Measurements from ENCODE around the gene DOK3.

Gene DOK3

DNA sequence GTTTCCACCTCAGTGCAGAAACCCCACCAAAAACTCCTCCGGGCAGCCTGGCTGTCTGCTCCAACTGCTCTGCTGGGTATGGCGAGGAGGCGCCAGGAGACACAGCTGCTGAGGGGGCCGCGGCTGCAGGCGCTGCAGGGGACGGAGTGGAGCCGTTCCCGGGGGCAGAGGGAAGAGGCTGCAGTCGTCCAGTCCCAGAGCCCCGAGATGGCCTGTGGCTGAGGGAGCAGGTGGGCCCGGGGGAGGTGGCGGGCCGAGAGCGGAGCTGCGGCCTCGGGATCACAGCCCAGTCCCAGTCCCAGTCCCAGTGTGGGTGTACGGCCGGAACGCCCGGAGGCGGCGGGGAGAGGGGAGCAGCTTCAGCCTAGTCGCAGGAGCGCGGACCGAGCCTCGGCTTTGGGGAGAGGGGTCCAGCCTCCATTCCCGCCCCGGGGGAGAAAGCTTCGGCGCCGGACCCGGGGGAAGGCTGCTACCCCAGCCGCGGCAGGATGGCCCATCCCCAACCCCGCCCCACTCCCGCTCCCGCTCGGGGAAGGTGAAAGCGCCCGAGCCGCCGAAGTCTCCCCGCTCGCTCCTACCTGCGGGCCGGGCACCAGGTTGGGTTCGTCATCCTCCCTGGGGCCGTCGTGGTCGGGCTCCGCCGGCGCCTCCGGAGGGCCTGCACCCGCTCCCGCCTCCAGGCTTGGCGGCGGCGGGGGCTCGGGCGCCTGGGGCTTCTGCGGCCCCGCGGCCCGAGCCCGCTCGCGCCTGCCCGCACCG lies 44.2 kb upstream of the DOK3 start:
- FAIRE-seq (no peak), DNase-seq (ENCODE audit: insufficient read length, low spot score) (no peak)
- TF ChIP-seq, protein P1, sequence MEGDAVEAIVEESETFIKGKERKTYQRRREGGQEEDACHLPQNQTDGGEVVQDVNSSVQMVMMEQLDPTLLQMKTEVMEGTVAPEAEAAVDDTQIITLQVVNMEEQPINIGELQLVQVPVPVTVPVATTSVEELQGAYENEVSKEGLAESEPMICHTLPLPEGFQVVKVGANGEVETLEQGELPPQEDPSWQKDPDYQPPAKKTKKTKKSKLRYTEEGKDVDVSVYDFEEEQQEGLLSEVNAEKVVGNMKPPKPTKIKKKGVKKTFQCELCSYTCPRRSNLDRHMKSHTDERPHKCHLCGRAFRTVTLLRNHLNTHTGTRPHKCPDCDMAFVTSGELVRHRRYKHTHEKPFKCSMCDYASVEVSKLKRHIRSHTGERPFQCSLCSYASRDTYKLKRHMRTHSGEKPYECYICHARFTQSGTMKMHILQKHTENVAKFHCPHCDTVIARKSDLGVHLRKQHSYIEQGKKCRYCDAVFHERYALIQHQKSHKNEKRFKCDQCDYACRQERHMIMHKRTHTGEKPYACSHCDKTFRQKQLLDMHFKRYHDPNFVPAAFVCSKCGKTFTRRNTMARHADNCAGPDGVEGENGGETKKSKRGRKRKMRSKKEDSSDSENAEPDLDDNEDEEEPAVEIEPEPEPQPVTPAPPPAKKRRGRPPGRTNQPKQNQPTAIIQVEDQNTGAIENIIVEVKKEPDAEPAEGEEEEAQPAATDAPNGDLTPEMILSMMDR (IDR thresholded peaks at IDR 0.05; ENCODE audit: insufficient read depth, missing control alignments) = no peak

DNA sequence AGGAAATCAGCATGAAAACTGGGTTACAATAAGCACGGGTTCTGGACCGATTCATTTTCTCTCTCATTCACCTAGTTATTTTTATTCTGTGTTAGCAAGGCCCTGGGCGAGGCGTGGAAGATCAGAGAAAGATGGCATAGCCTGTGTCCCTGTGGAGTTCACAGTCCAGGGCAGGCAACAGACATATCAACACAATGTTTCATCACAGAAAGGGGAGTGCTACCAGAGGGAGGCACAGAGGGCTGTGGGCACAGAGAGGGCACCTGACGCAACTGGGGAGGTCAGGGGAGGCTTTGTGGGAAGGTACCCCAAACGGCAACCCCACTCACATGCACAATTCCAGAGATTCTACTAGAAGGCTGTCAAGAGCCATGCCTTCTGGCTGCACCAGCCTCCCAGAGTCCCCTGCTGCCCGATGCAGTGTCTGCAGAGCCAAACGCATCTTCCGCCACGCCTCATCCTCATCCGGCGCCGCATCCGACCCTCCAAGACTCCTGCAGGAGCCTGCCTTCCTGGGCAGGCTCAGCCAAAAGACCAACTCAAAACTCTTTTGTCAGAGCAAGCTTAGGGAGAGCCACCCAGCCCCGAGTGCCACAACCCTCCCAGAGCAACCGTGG lies 43.3 kb upstream of the DOK3 start:
- DNase-seq (ENCODE audit: insufficient read length, low spot score) (no peak), FAIRE-seq (no peak)
- TF ChIP-seq, protein P1 (IDR thresholded peaks at IDR 0.05; ENCODE audit: insufficient read depth, missing control alignments) = no peak

DNA sequence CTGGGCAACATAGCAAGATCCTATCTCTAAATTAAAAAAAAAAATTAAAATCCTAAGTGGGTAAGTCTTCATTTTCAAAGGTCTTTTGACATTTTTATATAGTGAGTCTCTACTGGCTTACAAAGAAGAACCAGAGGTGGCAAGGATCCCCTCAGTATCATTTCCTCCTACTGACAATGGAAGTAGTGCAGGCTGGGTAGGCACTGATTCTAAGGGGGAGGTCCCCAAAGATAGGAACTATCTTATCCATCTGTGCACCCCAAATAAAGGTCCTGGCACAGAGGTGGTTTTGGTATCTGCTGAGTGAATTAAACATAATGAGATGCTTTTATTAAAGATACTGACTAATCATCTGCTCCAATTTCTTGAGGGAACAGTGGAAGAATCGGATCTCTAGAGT lies 40.5 kb upstream of the DOK3 start:
- no peak for FAIRE-seq
- DNase-seq (ENCODE audit: insufficient read length, low spot score) = no peak
- TF ChIP-seq, protein P1 (IDR thresholded peaks at IDR 0.05; ENCODE audit: insufficient read depth, missing control alignments) = no peak

DNA sequence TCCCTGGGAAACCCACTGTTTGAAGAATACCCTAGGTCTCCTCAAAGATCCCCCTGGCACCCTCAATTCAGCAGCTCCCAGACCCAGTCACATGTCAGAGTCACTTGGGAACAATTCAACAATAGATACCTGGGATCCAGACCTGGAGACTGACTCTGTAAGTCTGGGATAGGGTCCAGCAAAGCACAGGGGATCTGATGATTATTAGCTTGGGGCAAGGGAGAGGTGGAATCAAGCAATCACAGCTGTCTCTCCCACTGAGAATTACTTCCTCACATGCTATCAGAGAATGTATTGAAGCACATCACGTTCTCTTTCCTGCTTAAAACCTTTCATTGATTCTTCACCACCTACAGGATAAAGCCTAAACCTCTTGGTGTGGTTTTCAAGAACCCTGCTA lies 38.9 kb upstream of the DOK3 start:
- DNase-seq (ENCODE audit: insufficient read length, low spot score) (no peak), FAIRE-seq (no peak)
- TF ChIP-seq, protein P1 (IDR thresholded peaks at IDR 0.05; ENCODE audit: insufficient read depth, missing control alignments) = no peak

DNA sequence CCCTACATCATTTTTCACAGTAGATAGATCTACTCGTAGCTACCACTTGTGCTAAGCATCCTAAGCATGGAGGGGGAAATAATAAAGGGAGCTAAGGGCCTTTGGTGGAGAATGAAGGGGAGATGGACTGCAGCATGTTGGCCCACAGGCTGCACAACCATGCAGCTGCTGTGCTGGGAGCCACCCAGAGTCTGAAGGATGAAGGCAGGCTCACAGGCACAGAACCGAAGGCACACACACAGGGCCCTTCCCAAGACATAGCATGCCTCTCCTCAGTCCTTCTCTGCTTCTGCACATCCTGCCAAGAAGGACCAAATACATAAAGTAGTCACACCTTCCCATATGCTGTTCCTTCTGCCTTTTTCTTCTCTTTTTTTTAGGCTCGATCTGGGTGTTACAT lies 38.1 kb upstream of the DOK3 start:
- no peak for DNase-seq (ENCODE audit: insufficient read length, low spot score)
- TF ChIP-seq, protein P1 (IDR thresholded peaks at IDR 0.05; ENCODE audit: insufficient read depth, missing control alignments) = no peak
- no peak for FAIRE-seq

DNA sequence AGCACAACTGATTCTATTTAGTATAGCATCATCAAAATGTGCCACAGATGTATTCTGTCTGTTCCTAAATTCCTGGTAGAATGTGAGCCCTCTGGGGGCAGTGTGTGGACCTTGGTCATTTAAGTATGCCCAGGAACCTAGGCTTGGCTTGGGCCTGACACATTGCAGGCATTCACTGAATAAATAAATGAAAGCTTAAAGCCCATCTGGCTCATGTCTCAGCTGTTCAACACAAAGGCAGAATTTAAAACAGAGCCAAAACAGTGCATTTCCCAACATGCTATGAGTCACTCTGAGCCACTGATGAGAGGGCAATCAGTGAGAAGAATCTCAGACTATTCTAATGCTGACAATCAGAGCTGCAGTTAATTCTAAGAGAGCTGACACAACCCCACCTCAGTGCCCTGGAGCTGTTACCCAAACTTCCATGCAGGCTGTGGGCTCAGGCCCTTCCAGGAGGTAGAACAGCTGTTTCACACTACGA lies 36.7 kb upstream of the DOK3 start:
- FAIRE-seq = no peak
- TF ChIP-seq, protein P1 (IDR thresholded peaks at IDR 0.05; ENCODE audit: insufficient read depth, missing control alignments) = no peak
- DNase-seq (ENCODE audit: insufficient read length, low spot score) = no peak
